Measurements from ENCODE around the gene CSF1.
"Not testable (repeated sequence)": the region's sequence is repeated elsewhere in the genome, so short reads cannot be mapped to it uniquely, and the experiment has no call there.

The CSF1 gene

GRCh38 chr1:109910123-109910962, at the start of gene CSF1:
CSF1 (plus strand) TSS chr1:109910849; CDS start chr1:109911024, 175 bp downstream.
- in situ Hi-C loops (cut with MboI; ENCODE audit: low sequenced_read_pairs), result no loop called here

GRCh38 chr1:109861616-109862015, 49.0 kb upstream of the CSF1 start:
- in situ Hi-C loops (cut with MboI; ENCODE audit: low sequenced_read_pairs), result not testable (repeated sequence)

GRCh38 chr1:109863667-109864046, 47.0 kb upstream of the CSF1 start:
- in situ Hi-C loops (cut with MboI; ENCODE audit: low sequenced_read_pairs), result no loop called here

GRCh38 chr1:109864047-109864822, 46.4 kb upstream of the CSF1 start:
- in situ Hi-C loops (cut with MboI; ENCODE audit: low sequenced_read_pairs), result no loop called here

- in situ Hi-C loops (cut with MboI; ENCODE audit: low sequenced_read_pairs), result no loop called here
These were observed 45.6 kb upstream of the CSF1 start for GRCh38 chr1:109864930-109865612.

GRCh38 chr1:109866071-109866470, 44.6 kb upstream of the CSF1 start:
- in situ Hi-C loops (cut with MboI; ENCODE audit: low sequenced_read_pairs), result no loop called here

- in situ Hi-C loops (cut with MboI; ENCODE audit: low sequenced_read_pairs), result no loop called here
These were observed 37.1 kb upstream of the CSF1 start for GRCh38 chr1:109873278-109874175.

- in situ Hi-C loops (cut with MboI; ENCODE audit: low sequenced_read_pairs), result no loop called here
These were observed 36.2 kb upstream of the CSF1 start for GRCh38 chr1:109874445-109874844.

GRCh38 chr1:109875874-109876273, 34.8 kb upstream of the CSF1 start:
- in situ Hi-C loops (cut with MboI; ENCODE audit: low sequenced_read_pairs), result no loop called here

- in situ Hi-C loops (cut with MboI; ENCODE audit: low sequenced_read_pairs), result no loop called here
These were observed 33.9 kb upstream of the CSF1 start for GRCh38 chr1:109876617-109877316.

- in situ Hi-C loops (cut with MboI; ENCODE audit: low sequenced_read_pairs), result no loop called here
These were observed 33.3 kb upstream of the CSF1 start for GRCh38 chr1:109877317-109877771.

GRCh38 chr1:109877776-109878175, 32.9 kb upstream of the CSF1 start:
- in situ Hi-C loops (cut with MboI; ENCODE audit: low sequenced_read_pairs), result no loop called here

- in situ Hi-C loops (cut with MboI; ENCODE audit: low sequenced_read_pairs), result no loop called here
These were observed 32.0 kb upstream of the CSF1 start for GRCh38 chr1:109878531-109879104.

- in situ Hi-C loops (cut with MboI; ENCODE audit: low sequenced_read_pairs), result not testable (repeated sequence)
These were observed 31.3 kb upstream of the CSF1 start for GRCh38 chr1:109879371-109879770.

GRCh38 chr1:109879881-109880525, 30.6 kb upstream of the CSF1 start:
- in situ Hi-C loops (cut with MboI; ENCODE audit: low sequenced_read_pairs), result no loop called here

- in situ Hi-C loops (cut with MboI; ENCODE audit: low sequenced_read_pairs), result no loop called here
These were observed 29.4 kb upstream of the CSF1 start for GRCh38 chr1:109880971-109881894.

- in situ Hi-C loops (cut with MboI; ENCODE audit: low sequenced_read_pairs), result no loop called here
These were observed 28.8 kb upstream of the CSF1 start for GRCh38 chr1:109881906-109882287.

Data from HL-60/S4 treated with phorbol 12-myristate 13-acetate at 8.2 ng/mL for 4 days and 3 days (cell line).